CD4-positive, alpha-beta T cell treated with Interleukin-4 for 1 hour (primary cell): ENCODE data around the gene DAGLA.

Experiments used
- DNase-seq, 2 donors: peaks; one replicate each; pipeline ENCODE4 v3.0.0-alpha.2; 2020 to 2022

The DAGLA gene

DNA sequence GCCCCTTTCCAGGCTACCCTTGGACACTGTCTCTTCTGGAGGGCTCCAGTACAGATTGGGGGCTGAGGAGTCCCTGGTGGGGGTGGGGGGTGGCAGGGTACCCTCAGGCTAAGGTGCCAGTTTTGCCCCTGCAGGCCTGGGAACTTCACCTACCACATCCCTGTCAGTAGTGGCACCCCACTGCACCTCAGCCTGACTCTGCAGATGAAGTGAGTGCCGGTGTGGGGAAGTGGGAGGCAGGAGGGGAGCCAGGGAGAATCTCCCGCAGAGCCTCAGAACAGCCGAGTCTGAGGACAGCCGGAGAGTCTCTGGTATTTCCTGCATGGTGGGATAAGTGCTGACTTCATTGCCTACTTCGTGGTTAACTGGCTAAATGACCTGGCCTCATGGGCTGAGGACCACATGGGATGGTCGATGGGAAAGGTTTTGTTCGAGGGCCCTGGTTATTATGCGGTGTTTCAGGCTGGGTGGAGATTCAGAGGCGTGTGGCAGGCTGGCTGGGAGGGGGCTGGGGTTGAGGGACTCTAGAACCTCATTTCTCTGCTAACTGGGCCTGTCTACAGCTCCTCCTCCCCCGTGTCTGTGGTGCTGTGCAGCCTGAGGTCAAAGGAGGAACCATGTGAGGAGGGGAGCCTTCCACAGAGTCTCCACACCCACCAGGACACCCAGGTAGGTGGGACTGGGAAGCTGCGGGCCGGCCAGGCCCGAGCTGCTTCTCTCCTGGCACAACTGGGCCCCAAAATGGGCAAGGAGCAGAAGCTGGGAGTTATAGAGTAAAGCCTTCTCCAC, 103.7 kb downstream of the DAGLA start:
- DNase-seq: no peak

DNA sequence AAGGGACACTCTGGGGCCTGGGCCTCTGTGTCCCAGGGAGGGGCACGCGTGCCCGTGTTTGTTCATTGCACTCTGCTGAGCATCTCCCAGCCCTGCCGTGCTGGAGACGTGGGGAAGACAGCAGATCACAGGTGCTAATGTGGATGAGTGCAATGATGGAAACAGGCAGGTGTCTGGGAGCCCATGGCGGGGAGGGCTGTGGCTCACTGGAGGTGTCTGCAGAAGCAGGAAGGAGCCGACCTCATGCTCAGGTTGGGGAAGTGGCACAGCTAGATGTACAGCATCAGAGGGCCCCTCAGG, 104.3 kb downstream of the DAGLA start:
- DNase-seq: no peak

DNA sequence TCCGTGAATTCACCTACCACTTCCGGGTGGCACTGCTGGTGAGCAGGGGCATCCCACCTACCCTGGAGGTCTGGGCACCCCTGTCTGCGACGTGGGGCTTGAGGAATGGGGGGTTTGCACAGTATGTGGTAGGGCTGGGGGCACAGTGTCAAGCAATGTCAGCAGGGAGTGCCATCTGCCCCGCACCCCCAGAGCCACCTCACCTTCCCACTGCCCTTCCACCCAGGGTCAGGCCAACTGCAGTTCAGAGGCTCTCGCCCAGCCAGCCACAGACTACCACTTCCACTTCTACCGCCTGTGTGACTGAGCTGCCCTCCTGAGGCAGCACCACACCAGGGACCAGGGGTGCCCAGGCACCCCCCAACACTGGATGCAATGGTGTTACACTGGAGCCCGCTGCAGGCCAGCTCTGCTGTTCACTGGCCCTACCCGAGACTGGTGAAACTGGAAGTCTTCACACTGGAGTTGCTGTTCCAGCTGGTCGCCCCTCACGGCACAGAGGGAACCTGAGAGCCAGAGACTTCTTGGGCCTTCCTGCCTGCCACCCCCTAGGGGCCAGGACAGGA, 105.7 kb downstream of the DAGLA start:
- DNase-seq: no peak

DNA sequence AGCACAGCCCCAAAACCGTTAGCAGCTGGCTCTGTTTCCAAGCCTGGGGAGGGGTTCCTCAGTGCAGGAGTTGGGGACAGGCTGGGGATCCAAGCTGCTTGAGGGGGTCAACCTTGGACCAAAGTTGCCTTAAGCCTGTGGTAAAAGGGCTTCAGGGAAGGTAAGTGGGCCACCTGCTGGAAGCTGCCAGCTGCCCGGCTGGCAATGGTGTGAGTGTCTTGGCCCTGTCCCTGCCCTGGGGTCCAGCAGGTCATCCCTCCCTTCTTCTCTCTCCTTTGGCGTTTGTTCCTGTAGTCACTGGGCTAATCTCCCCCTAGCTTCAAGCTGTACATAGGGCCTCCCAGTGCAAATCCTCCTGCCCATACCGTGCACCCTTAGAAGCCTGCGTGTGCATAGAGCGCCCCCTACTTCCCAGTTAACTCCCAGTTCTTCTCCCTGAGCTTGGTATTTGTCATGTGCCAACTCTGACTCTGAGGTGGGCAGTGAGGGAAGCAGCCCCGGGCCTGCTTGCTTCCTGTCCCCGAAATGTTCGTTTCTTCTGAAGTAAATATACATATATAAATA, 107.8 kb downstream of the DAGLA start:
- peak in 1 of 2 donors; percentile 22 for DNase-seq

DNA sequence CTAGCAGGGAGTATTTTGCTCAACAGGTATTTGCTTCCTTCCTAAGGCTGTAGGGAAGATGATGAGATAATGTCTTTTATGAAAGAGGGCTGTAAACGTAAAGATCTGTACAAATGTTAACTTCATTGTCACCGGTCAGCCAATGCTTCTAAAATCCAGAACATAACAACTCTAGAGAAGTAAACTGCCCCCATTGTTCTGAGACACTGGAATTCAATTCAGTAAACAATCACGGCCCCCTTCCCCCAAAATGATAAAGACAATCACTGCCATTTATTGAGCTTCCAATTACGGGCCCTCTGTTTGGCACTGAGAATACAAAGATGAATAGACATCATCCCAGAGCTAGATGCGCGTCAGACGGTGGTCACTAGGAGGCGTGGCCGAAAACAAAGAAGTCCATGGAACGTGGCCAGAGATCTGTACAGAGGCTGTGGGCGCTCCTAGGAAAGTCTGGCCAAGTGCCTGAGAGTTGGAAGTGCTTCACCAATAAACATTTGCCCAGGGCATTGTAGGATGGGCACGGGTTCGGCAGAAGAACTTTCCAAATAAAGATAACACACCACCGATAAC, 111.6 kb downstream of the DAGLA start:
- DNase-seq: peak; percentile 54 to 59

DNA sequence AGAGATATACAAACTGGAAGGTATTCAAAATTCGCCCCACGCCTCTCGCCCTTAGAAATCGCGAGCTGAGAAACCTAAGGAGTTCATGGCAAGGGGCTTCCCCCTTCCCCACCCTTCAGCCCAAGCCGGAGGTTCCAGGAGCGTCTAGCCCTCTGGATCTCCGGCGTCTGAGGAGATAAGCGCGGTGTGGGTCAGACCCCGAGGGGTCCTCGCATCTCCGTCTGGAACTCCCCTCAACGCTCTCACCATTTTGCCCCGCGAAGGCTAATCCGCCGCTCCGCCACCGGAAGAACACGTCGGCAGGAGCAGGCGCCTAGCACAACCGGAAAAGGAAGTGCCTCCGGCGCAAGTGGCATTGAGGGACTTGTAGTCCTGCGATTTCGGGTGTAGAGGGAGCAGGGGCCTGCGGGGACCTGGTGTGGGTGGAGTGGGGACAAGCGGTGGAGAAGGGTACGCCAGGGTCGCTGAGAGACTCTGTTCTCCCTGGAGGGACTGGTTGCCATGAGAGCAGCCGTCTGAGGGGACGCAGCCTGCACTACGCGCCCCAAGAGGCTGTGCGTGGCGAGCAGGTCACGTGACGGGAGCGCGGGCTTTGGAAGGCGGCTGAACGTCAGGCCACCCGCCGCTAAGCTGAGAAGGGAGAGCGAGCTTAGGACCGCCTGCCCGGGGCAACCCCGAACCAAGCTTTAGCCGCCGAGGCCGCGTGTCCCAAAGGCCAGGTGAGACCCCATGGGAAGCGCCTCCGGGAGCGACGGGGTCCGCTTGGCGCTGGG, 112.3 kb downstream of the DAGLA start, which contains the start of the genes FEN1 and TMEM258:
Gene FEN1, plus strand, starts transcription at position 602 of the 773 bp plus-strand sequence. CDS start 2,451 bp downstream, outside the sequence.
Gene TMEM258, minus strand, starts transcription at position 290 of the 773 bp plus-strand sequence. Its CDS starts 41 bp downstream, at position 249.
- DNase-seq: peak; percentile 90

DNA sequence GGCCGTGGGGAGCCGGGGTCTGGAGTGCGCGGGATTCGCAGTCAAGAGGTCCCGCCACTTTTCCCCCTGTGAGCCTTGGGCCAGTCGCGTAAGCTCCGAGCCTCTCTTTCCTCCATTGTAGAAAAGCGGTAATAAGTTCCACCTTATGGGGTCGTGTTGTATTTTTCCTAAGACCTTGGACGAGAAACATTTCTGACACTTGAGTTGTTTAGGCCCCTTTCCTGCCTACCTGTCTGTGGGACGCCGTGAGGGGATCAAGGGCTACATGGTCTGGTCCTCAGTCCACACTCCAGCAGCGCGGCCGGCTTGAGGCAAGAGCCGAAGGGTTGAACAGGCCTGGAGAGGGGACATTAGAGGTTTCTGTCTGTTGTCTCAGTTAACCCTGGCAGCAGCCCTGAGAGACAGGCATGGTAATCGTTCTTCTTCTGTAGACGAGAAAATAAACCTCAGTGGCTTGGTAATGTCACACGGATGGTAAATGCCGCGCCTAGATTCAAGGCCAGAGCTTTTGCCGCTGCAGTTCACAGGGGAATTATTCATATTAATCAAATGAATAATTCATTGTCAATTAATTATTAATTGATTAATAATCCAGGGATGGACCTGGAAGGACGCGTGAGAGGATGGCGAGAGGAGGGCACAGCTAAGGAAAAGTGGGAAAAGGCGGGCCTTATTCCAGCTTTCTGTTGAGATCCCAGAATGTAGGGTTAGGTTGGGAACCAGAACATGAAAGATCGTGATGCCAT, 113.1 kb downstream of the DAGLA start:
- DNase-seq: no peak

DNA sequence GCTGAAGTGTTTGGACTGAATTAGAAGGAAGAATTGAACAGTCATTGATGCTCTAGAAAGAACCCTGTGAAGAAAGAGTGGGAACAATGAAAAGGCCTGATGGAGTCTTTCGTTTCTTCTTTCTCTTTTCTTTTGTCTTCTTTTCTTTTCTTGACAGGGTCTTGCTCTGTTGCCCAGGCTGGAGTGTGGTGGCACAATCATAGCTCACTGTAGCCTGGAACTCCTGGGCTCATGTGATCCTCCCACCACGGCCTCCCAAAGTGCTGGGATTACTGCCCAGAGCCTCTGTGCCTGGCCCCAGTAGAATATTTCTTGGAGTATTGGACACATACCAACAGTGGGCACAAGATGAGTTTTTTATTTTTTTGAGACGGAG, 113.6 kb downstream of the DAGLA start:
- DNase-seq: no peak

DNA sequence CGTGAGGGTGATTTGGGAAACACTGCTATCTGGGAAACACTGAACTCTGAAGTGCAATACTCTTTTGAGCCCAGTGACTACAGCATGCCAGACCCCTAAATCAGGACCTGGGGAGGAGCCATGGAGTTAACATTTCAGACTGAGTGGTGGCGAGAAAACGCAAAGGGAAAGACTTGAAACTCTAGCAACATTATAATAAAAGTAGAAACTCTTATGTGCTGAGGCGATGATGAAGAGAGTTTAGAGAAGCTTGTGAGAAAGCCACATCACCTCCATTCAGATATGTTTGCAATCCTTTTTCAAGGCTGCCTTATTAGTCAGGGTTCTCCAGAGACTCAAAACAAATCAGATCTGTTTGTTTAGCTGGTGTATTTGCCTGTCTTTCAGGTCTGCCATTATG, 114.4 kb downstream of the DAGLA start:
- DNase-seq: no peak

DNA sequence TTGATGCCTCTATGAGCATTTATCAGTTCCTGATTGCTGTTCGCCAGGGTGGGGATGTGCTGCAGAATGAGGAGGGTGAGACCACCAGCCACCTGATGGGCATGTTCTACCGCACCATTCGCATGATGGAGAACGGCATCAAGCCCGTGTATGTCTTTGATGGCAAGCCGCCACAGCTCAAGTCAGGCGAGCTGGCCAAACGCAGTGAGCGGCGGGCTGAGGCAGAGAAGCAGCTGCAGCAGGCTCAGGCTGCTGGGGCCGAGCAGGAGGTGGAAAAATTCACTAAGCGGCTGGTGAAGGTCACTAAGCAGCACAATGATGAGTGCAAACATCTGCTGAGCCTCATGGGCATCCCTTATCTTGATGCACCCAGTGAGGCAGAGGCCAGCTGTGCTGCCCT, 115.3 kb downstream of the DAGLA start:
- no peak for DNase-seq

DNA sequence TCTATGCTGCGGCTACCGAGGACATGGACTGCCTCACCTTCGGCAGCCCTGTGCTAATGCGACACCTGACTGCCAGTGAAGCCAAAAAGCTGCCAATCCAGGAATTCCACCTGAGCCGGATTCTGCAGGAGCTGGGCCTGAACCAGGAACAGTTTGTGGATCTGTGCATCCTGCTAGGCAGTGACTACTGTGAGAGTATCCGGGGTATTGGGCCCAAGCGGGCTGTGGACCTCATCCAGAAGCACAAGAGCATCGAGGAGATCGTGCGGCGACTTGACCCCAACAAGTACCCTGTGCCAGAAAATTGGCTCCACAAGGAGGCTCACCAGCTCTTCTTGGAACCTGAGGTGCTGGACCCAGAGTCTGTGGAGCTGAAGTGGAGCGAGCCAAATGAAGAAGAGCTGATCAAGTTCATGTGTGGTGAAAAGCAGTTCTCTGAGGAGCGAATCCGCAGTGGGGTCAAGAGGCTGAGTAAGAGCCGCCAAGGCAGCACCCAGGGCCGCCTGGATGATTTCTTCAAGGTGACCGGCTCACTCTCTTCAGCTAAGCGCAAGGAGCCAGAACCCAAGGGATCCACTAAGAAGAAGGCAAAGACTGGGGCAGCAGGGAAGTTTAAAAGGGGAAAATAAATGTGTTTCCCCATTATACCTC, 115.8 kb downstream of the DAGLA start:
- DNase-seq: no peak
